Airway epithelial cell (primary cell): ENCODE results near the gene CALM1. TPM values are rescaled to one million over a fixed set of nuclear protein-coding genes. Genes with fewer than 3 reads are reported as not detected.

Source experiments
- total RNA-seq: library from RNA; depleted of rRNA; stranded (reverse); fragments of >200 nt; gene quantifications from 2 replicates; pipeline ENCODE4 v1.2.3, GENCODE V29; 2015

CALM1 gene
- 584 and 608 TPM in 2 replicates for total RNA-seq

GRCh38 chr14:90396341-90397339 lies at the start of gene CALM1:
Gene CALM1 (plus strand): TSS chr14:90397029. CDS start chr14:90397231, 202 bp downstream.

Other genes starting within 250 kb of the CALM1 start
- gene PSMC1, start 140.5 kb upstream of the CALM1 start, total RNA-seq = 146 and 151 TPM in 2 replicates
- gene NRDE2, start 65.1 kb upstream of the CALM1 start, total RNA-seq = 6.8 and 11.8 TPM in 2 replicates